ENCODE measurements around the gene SHC2.

- TF ChIP-seq GTF2F1 (IDR thresholded peaks at IDR 0.05; ENCODE audit: borderline replicate concordance, low read depth, low read length) (no peak), HDAC6 (IDR thresholded peaks at IDR 0.05; ENCODE audit: low read depth, low read length) (no peak), CHD7 (IDR thresholded peaks at IDR 0.05; ENCODE audit: insufficient replicate concordance, low read length) (no peak), SIX5 (IDR thresholded peaks at IDR 0.05; ENCODE audit: low read depth, low read length) (no peak), POLR2A (IDR thresholded peaks at IDR 0.05; ENCODE audit: control extremely low read depth in 1 of 2, low read depth in 2 of 2, low read length in 2 of 2) (no peak)
Observed at GRCh38 chr19:443005-443404, 17.8 kb downstream of the SHC2 start.

All from H1 (cell line).